Esophagus muscularis mucosa (tissue), 4 donors: ENCODE measurements around the gene ID1. TPM values are rescaled to one million over a fixed set of nuclear protein-coding genes. Genes with fewer than 3 reads are reported as not detected.

Experiments
- DNase-seq: peaks from one replicate; pipeline ENCODE4 v3.0.0-alpha.2; 2017; ENCODE audit errors: extremely low spot score
- H3K27ac ChIP-seq, 4 donors: fragments of 200-600 bp; sonication (generic); replicated peaks in 1 of 4; 1 replicate in 3 of 4; 2 replicates in 1 of 4; pipeline ENCODE4 v1.5.1; 2016 to 2019; ENCODE audit warnings: mild to moderate bottlenecking in 1 of 4
- H3K27me3 ChIP-seq, 4 donors: fragments of 200-600 bp; sonication (generic); one replicate each; pipeline versions ENCODE4 v1.5.1 to v1.6.0; 2016 to 2019
- H3K36me3 ChIP-seq, 4 donors: fragments of 200-600 bp; sonication (generic); one replicate each; pipeline ENCODE4 v1.5.1; 2016 to 2019
- H3K4me1 ChIP-seq, 4 donors: fragments of 200-600 bp; sonication (generic); one replicate each; pipeline ENCODE4 v1.5.1; 2016 to 2019
- H3K4me3 ChIP-seq, 4 donors: fragments of 200-600 bp; sonication (generic); 1 replicate in 2 of 4; 2 replicates in 2 of 4; pipeline ENCODE4 v1.5.1; 2016 to 2019; ENCODE audit warnings: mild to moderate bottlenecking in 4 of 4, moderate library complexity in 1 of 4
- H3K9me3 ChIP-seq, 4 donors: fragments of 200-600 bp; sonication (generic); 1 replicate in 3 of 4; 2 replicates in 1 of 4; pipeline ENCODE4 v1.5.1; 2016 to 2019
- CTCF ChIP-seq, 3 experiments: fragments of 200-600 bp in 2 of 3; fragments of 450-650 bp in 1 of 3; sonication (generic) in 2 of 3; IDR thresholded peaks; one replicate each; pipeline ENCODE4 v1.5.1; 2017 to 2019; ENCODE audit warnings: antibody characterized with exemption in 3 of 3, mild to moderate bottlenecking in 2 of 3, moderate library complexity in 1 of 3
- EP300 ChIP-seq: sonication (generic); formaldehyde crosslinking; IDR thresholded peaks from one replicate; pipeline ENCODE4 v1.6.1; 2017; ENCODE audit warnings: antibody characterized with exemption
- POLR2A ChIP-seq: fragments of 450-650 bp; IDR thresholded peaks from one replicate; pipeline ENCODE4 v1.6.1; 2017; ENCODE audit warnings: antibody characterized with exemption, moderate library complexity, mild to moderate bottlenecking, low read depth
- POLR2AphosphoS5 ChIP-seq, 2 donors: sonication (generic); formaldehyde crosslinking; IDR thresholded peaks; one replicate each; pipeline ENCODE4 v1.6.1; 2017; ENCODE audit warnings: antibody characterized with exemption in 2 of 2
- WGBS: methylation state at CpG from one replicate; pipeline ENCODE4 v1.1.5; 2018; 5-methylcytosine and 5-hydroxymethylcytosine counted together
- intact Hi-C: fragments of 100-400 bp; cut with DNase I; formaldehyde crosslinking; loops from one replicate; pipeline ENCODE4 v1.15.1; 2023
- small RNA-seq, 3 donors: library from RNA; depleted of rRNA; stranded (forward); fragments of <200 nt; gene quantifications; one replicate each; pipeline ENCODE3, GENCODE V24; 2016
- total RNA-seq, 4 donors: library from RNA; depleted of rRNA; stranded (reverse); fragments of >200 nt; gene quantifications; one replicate each; pipeline versions ENCODE4 v1.1.0 to v1.2.1, GENCODE V29; 2016

Gene ID1
- total RNA-seq, 4 donors from 2014 or later: 199 to 744 (median 532) TPM

- H3K36me3 ChIP-seq: no peaks in the 10 kb centered on the region
- no peak for TF ChIP-seq CTCF (IDR thresholded peaks at IDR 0.05)
- TF ChIP-seq POLR2AphosphoS5 (IDR thresholded peaks at IDR 0.05): no peak
- TF ChIP-seq POLR2A: no peak
- no peak for TF ChIP-seq EP300
- 87% methylated on average over 5 of the region's 5 CpGs for WGBS
- no peak for DNase-seq
- no peaks in the 10 kb centered on the region for H3K9me3 ChIP-seq
- no peak overlapping the region for H3K4me3 ChIP-seq
- no peaks in the 10 kb centered on the region for H3K27me3 ChIP-seq
- H3K27ac ChIP-seq: no peak overlapping the region
- intact Hi-C loops: no loop called here
- peaks cover 0 to 18% (median 14%) of the 10 kb centered on the region in 4 donors for H3K4me1 ChIP-seq
Observed at GRCh38 chr20:31654534-31654933, 49.4 kb downstream of the ID1 start.

Small RNAs within 50 kb of the gene (small RNA-seq; reads per million reads assigned to genes)
- 0 reads per million in 3 donors for gene MIR3193

Other genes starting within 250 kb of the ID1 start
- gene DEFB118, start 236.7 kb upstream of the ID1 start, total RNA-seq: not detected
- gene DEFB119, start 214.7 kb upstream of the ID1 start, total RNA-seq: 1 to 10 TPM in 1 of 4 donors, not detected in 3; 2.7 TPM
- not detected for gene DEFB121, start 199.1 kb upstream of the ID1 start, total RNA-seq
- gene DEFB123, start 164.7 kb upstream of the ID1 start, total RNA-seq: not detected
- not detected for gene DEFB124, start 130.2 kb upstream of the ID1 start, total RNA-seq
- gene REM1, start 130.0 kb upstream of the ID1 start, total RNA-seq: 10 to 100 TPM in 1 of 4 donors, 1 to 10 TPM in 3; 3.7 to 10.2 (median 7.1) TPM
- 10 to 100 TPM; 41.5 to 67.7 (median 47.6) TPM for gene HM13, start 90.8 kb upstream of the ID1 start, total RNA-seq
- 10 to 100 TPM in 1 of 4 donors, 1 to 10 TPM in 3; 2.1 to 14.2 (median 7.1) TPM for gene COX4I2, start 32.6 kb downstream of the ID1 start, total RNA-seq
- gene BCL2L1, start 117.6 kb downstream of the ID1 start, total RNA-seq: 100 to 1,000 TPM in 3 of 4 donors, 10 to 100 TPM in 1; 94.3 to 181 (median 140) TPM
- gene TPX2, start 134.0 kb downstream of the ID1 start, total RNA-seq: 1 to 10 TPM in 1 of 4 donors, under 1 TPM in 3; under 0.01 to 1.1 (median 0.38) TPM
- gene MYLK2, start 214.1 kb downstream of the ID1 start, total RNA-seq: under 1 TPM in 3 of 4 donors, not detected in 1; 0.33 to 0.65 (median 0.52) TPM
- 1 to 10 TPM in 1 of 4 donors, under 1 TPM in 3; 0.50 to 3.4 (median 0.87) TPM for gene FOXS1, start 240.3 kb downstream of the ID1 start, total RNA-seq